NAMALWA (cell line): ENCODE data around the gene RUFY2.
"Not testable (repeated sequence)": the region's sequence is repeated elsewhere in the genome, so short reads cannot be mapped to it uniquely, and the experiment has no call there.

Source experiments
- DNase-seq: peaks from one replicate; pipeline ENCODE4 v3.0.0-alpha.2; 2015; ENCODE audit warnings: low spot score

Gene RUFY2

GRCh38 chr10:68327889-68328786 lies 78.9 kb downstream of the RUFY2 start:
- peak; percentile 83 for DNase-seq

GRCh38 chr10:68324396-68324795 lies 82.7 kb downstream of the RUFY2 start:
- DNase-seq = not testable (repeated sequence)

GRCh38 chr10:68318331-68319059 lies 88.6 kb downstream of the RUFY2 start:
- DNase-seq = no peak

- no peak for DNase-seq
Observed at GRCh38 chr10:68315582-68315981, 91.5 kb downstream of the RUFY2 start.

DNA sequence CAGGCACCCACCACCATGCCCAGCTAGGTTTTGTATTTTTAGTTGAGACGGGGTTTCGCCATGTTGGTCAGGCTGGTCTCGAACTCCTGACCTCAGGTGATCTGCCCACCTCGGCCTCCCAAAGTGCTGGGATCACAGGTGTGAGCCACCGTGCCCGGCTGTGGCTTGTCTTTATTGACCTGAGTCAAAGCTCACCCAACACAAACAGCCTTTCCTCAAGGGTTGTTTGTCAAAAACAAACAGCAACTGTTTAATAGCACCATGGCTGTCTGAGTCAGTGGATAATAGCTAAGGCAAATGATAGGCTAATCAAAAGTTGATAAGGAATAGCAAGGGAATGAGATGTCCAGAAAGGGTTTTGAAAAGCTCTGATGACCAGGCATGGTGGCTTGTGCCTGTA lies 92.1 kb downstream of the RUFY2 start:
- not testable (repeated sequence) for DNase-seq

DNA sequence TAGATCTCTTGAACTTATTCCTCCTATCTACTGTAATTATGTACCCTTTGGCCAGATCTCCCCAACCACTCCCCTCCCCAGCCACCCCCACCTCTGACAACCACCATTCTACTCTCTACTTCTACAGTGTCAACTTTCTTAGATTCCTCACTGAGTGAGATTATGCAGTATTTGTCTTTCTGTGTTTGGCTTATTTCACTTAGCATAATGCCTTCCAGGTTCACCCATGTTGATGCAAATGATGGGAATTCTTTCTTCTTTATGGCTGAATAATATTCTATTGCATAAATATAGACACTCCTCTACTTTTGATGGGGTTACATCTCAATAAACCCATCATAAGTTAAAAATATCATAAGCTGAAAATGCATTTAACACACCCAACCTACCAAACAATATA lies 96.5 kb downstream of the RUFY2 start:
- no peak for DNase-seq

DNA sequence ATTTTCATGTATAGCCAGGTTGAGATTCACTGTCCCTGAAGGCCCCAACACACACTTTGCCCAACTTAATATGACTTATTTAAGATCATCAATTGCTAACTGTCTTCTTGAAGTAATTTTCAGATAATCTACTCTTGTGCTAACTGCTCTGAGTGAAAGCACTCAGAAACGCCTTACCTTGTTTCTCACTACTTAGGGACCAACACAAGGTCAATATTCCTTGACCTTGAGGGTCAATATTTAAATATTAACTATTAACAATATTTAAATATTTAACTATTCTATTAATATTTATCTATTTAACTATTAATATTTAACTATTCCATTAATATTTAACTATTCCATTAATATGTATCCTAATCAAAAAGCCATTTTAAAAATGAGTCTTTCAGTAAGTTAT lies 101.2 kb downstream of the RUFY2 start:
- DNase-seq = no peak

GRCh38 chr10:68303849-68304412 lies 103.1 kb downstream of the RUFY2 start:
- no peak for DNase-seq

- no peak for DNase-seq
Observed at GRCh38 chr10:68302871-68303270, 104.2 kb downstream of the RUFY2 start.

GRCh38 chr10:68302503-68302823 lies 104.6 kb downstream of the RUFY2 start:
- no peak for DNase-seq

DNA sequence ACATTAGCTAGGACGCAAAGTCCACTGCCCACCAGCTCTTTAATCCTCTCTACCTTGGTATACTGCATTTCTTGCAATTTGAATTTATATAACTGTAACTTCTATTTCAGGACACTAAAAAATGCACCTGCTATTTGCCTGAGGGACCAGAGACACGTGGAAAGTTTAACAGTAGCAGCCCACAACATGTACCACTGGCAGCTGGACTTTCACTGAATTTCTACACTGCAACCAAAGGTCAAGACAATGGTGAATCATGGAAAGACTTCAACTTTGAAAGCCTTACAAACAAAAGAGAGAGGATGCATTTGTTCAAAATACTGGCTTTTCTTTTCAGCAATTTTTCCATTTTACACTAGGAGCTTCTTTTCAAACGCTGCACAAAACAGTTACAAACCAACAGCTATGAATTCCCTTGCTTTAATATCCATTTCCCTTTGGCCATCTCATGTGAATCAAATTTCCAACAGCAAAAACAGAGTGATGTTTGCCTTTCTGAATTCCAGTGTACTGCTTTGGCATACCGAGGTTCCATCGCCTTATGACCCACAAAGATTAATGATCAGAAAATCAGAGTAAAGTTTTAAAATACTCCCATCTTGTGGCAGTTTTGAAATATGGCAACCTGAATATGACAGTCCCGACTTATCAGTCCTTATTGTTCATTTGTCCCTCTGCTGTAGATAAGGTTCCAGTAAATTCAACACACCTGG lies 105.1 kb downstream of the RUFY2 start:
- DNase-seq = peak; percentile 88

- DNase-seq = peak; percentile 54
Observed at GRCh38 chr10:68301301-68301700, 105.8 kb downstream of the RUFY2 start.

DNA sequence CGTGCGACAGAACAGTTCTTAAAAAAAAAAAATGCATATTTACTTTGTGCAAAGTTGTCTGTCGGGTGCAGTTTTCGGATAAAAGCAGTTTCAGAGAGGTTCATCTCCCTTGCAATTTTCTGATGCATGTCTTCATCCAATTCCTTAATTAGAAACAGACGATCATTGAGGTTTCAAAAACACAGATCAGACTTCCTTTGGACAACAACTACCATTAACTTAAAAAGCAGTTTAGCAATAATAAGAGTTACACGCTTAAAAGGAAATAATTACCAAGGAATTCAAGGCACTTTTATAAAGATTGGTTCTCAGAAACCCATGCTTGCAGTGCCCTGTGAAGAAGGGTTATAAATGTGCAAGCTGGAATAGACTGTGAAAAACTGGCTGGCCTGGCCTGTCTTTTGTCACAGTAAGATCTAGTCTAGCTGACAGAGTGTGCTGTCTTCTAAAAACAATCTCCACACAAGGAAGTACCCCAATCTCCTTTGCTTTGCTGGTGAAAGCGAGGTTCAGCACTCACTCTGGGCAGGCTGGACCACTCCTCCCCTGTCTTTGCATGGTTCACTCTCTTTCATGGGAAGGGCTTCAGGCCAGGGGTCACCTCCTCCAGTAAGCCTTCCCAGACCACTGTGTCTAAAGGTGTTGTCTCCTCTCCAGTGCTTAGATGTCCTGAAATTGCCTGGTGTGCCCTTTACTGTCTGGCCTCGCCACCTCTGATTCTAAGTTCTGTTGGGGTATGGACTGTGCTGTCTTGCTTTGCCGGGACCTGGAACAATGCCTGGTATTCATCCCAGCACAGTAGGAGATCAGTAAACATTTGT lies 110.0 kb downstream of the RUFY2 start:
- no peak for DNase-seq
